CD4-positive, alpha-beta T cell (primary cell): ENCODE data around the gene ATP8B2. TPM values are rescaled to one million over a fixed set of nuclear protein-coding genes. Genes with fewer than 3 reads are reported as not detected.
A peak's percentile ranks its signal among the peaks of the same experiment; 100 is the strongest.
"Not testable (repeated sequence)": the region's sequence is repeated elsewhere in the genome, so short reads cannot be mapped to it uniquely, and the experiment has no call there.

Source experiments
- ATAC-seq: fragments of 200-7000 bp; cut with Tn5 transposase; one replicate; pipeline ENCODE4 v1.10.0; 2022; ENCODE audit warnings: mild to moderate bottlenecking; ENCODE audit not compliant: poor library complexity
- CTCF ChIA-PET: fragments of 350-600 bp; sonication (Branson Sonifier 250); formaldehyde crosslinking; loops from one replicate; lab custom pipeline; 2021; ENCODE audit warnings: antibody characterized with exemption, inconsistent platforms; lab: Charles Lee
- POLR2A ChIA-PET: fragments of 350-600 bp; sonication (Branson Sonifier 250); formaldehyde crosslinking; loops from one replicate; lab custom pipeline; 2021; ENCODE audit warnings: antibody characterized with exemption, inconsistent platforms; lab: Charles Lee
- DNase-seq, 14 experiments: peaks; one replicate each; pipeline ENCODE4 v3.0.0-alpha.2; 2013 to 2020; ENCODE audit warnings: mixed read lengths in 2 of 14
- H3K27ac ChIP-seq, 2 donors: one replicate each; pipeline versions ENCODE4 v1.5.1 to v1.7.0; 2013; ENCODE audit warnings: low read length in 2 of 2, low read depth in 1 of 2, mild to moderate bottlenecking in 1 of 2
- H3K27me3 ChIP-seq, 2 experiments: 1 replicate in 1 of 2; 2 replicates in 1 of 2; pipeline versions ENCODE4 v1.6.1 to v1.7.0; 2013; ENCODE audit warnings: low read length in 2 of 2, control low read depth in 1 of 2, mild to moderate bottlenecking in 1 of 2, moderate library complexity in 1 of 2; ENCODE audit not compliant: insufficient read depth in 2 of 2, control insufficient read depth in 1 of 2
- H3K36me3 ChIP-seq: one replicate; pipeline ENCODE4 v1.6.1; 2013; ENCODE audit warnings: low read length, control low read depth; ENCODE audit not compliant: insufficient read depth
- H3K4me1 ChIP-seq: one replicate; pipeline ENCODE4 v1.6.1; 2013; ENCODE audit warnings: low read length, control low read depth; ENCODE audit not compliant: insufficient read depth
- H3K4me3 ChIP-seq: one replicate; pipeline ENCODE4 v1.5.1; 2013; ENCODE audit warnings: mild to moderate bottlenecking, low read length, moderate library complexity
- H3K9me3 ChIP-seq, 2 experiments: 1 replicate in 1 of 2; 2 replicates in 1 of 2; pipeline versions ENCODE4 v1.6.1 to v1.7.0; 2013; ENCODE audit warnings: low read length in 2 of 2, mild to moderate bottlenecking in 2 of 2, control low read depth in 1 of 2, moderate library complexity in 1 of 2; ENCODE audit not compliant: control insufficient read depth in 1 of 2, insufficient read depth in 1 of 2
- H3K27ac Mint-ChIP-seq: one replicate; pipeline ENCODE4 v1.8.0; 2020; ENCODE audit warnings: mixed read lengths
- H3K27me3 Mint-ChIP-seq: one replicate; pipeline ENCODE4 v1.8.0; 2021; ENCODE audit warnings: mixed read lengths
- H3K36me3 Mint-ChIP-seq: one replicate; pipeline ENCODE4 v1.8.0; 2021; ENCODE audit warnings: low read depth, mixed read lengths
- H3K4me1 Mint-ChIP-seq: one replicate; pipeline ENCODE4 v1.8.0; 2021; ENCODE audit warnings: low read depth, mixed read lengths
- H3K4me3 Mint-ChIP-seq: one replicate; pipeline ENCODE4 v1.8.0; 2020; ENCODE audit warnings: mild to moderate bottlenecking, mixed read lengths
- H3K9me3 Mint-ChIP-seq: one replicate; pipeline ENCODE4 v1.8.0; 2020; ENCODE audit warnings: mixed read lengths
- CTCF ChIP-seq: fragments of 200-600 bp; IDR thresholded peaks from one replicate; pipeline ENCODE4 v1.8.0; 2022; ENCODE audit warnings: antibody characterized with exemption, mild to moderate bottlenecking
- intact Hi-C, 2 experiments: fragments of 100-400 bp; cut with DNase I in 1 of 2; cut with micrococcal nuclease in 1 of 2; formaldehyde crosslinking; loops; one replicate each; pipeline versions ENCODE4 v1.15.1 to v1.9.0; 2023 to 2025; cut with DNase I, micrococcal nuclease
- total RNA-seq, 174 experiments: library from RNA in 2 of 174; stranded (reverse) in 2 of 174; gene quantifications; one replicate each; pipeline ENCODE4 v1.2.3 and lab custom pipeline; 2021 to 2026

Gene ATP8B2
- total RNA-seq, 2 experiments from 2014 or later, result 72.7 to 80.7 TPM

- Mint-ChIP-seq H3K27ac (no peak overlapping the region), H3K27me3 (no peaks in the 10 kb centered on the region), H3K9me3 (no peaks in the 10 kb centered on the region), H3K36me3 (no peaks in the 10 kb centered on the region), H3K4me3 (no peak overlapping the region), H3K4me1 (no peaks in the 10 kb centered on the region)
- DNase-seq, result no peak
- ChIA-PET CTCF (no interaction called here), POLR2A (no interaction called here)
- no peak overlapping the region for H3K4me3 ChIP-seq
- TF ChIP-seq CTCF, result no peak
- no peaks in the 10 kb centered on the region for H3K36me3 ChIP-seq
- peaks cover 0 to 6% of the 10 kb centered on the region in 2 experiments for H3K9me3 ChIP-seq
- intact Hi-C loops, result no loop called here
- no peaks in the 10 kb centered on the region for H3K27me3 ChIP-seq
- ATAC-seq, result no peak
- H3K4me1 ChIP-seq, result no peaks in the 10 kb centered on the region
- H3K27ac ChIP-seq, result no peak overlapping the region
Measured at GRCh38 chr1:154301582-154301981, 23.7 kb upstream of the ATP8B2 start.

DNA sequence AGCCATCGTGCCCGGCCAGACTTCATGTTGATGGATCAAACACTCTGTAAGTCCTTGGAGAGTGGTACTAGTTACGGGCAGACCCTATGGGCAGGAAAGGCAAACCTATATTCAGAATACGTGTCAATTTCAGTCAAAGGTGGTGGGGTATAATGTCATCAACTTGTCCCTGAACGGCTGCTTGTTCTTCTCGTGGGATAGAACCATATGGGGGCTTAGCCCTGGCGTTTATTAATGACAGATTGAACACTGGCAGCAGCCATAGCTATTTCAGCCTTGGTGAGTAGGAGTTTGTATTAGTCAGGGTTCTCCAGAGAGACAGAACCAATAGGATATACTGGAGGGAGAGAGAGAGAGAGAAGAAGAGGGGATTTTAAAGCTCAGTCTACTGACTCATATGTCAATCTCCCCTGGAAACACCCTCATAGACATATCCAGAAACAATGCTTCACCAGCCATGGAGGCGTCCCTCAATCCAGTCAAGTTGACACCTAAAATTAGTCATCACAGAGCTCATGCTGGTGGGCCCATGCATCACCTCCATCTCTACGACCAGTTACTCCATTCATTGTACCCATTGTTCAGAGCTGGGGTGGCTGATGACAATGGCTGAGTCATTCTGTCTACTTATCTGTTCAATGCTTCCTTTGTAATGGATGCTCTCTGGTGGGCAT, 20.5 kb upstream of the ATP8B2 start:
- no peak for TF ChIP-seq CTCF
- Histone ChIP-seq H3K4me3 (no peak overlapping the region), H3K9me3 (peaks cover 0 to 5% of the 10 kb centered on the region in 2 experiments), H3K4me1 (no peaks in the 10 kb centered on the region), H3K27ac (no peak overlapping the region), H3K36me3 (no peaks in the 10 kb centered on the region), H3K27me3 (no peaks in the 10 kb centered on the region)
- Mint-ChIP-seq H3K27ac (no peak overlapping the region), H3K4me3 (no peak overlapping the region), H3K36me3 (no peaks in the 10 kb centered on the region), H3K4me1 (no peaks in the 10 kb centered on the region), H3K27me3 (no peaks in the 10 kb centered on the region), H3K9me3 (no peaks in the 10 kb centered on the region)
- ATAC-seq (no peak), DNase-seq (no peak)
- ChIA-PET POLR2A (no interaction called here), CTCF (no interaction called here)
- intact Hi-C loops, result loop anchor here in 1 of 2 experiments (2.0 kb wide), 1 partner anchor 16 kb away; no protein-coding TSS in a partner anchor

DNA sequence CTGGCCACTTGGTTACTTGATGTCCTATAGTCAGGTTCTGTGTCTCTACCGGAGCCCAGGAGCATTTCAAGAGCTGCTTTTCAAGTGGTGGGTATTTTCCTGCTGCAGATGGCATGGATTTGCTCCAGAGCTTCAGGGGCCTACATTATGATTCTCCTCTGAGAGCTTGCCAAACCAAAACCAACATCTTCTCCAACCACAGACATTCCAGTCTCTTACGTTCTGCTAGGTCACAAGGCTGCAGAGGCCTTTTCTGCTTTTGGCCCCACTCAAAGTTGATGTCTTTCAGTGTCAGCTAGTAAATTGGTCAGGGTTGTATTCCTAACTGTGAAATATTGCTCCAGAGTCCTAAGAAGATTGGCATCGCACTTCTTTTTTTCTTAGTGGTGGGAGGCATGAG, 19.2 kb upstream of the ATP8B2 start:
- H3K27ac ChIP-seq, result no peak overlapping the region
- H3K36me3 Mint-ChIP-seq, result no peaks in the 10 kb centered on the region
- intact Hi-C loops, result no loop called here
- no peaks in the 10 kb centered on the region for H3K36me3 ChIP-seq
- H3K9me3 Mint-ChIP-seq, result no peaks in the 10 kb centered on the region
- peaks cover 0 to 5% of the 10 kb centered on the region in 2 experiments for H3K9me3 ChIP-seq
- H3K4me1 Mint-ChIP-seq, result no peaks in the 10 kb centered on the region
- DNase-seq, result no peak
- H3K4me3 ChIP-seq, result no peak overlapping the region
- H3K4me1 ChIP-seq, result no peaks in the 10 kb centered on the region
- ATAC-seq, result no peak
- no peak overlapping the region for H3K27ac Mint-ChIP-seq
- no peaks in the 10 kb centered on the region for H3K27me3 ChIP-seq
- TF ChIP-seq CTCF, result no peak
- no peak overlapping the region for H3K4me3 Mint-ChIP-seq
- H3K27me3 Mint-ChIP-seq, result no peaks in the 10 kb centered on the region
- ChIA-PET CTCF (no interaction called here), POLR2A (no interaction called here)

GRCh38 chr1:154307670-154308270, 17.6 kb upstream of the ATP8B2 start:
- H3K27ac ChIP-seq, intact Hi-C loops, H3K4me3 Mint-ChIP-seq, POLR2A ChIA-PET, ATAC-seq, H3K4me3 ChIP-seq, H3K36me3 ChIP-seq, H3K4me1 ChIP-seq, H3K27ac Mint-ChIP-seq, H3K9me3 Mint-ChIP-seq, H3K36me3 Mint-ChIP-seq, H3K9me3 ChIP-seq, H3K27me3 ChIP-seq, H3K27me3 Mint-ChIP-seq, H3K4me1 Mint-ChIP-seq: not testable (repeated sequence)
- CTCF ChIA-PET, result interaction anchor here (1.0 kb wide), 1 partner anchor 28 kb away, joined by 3 read pairs; no protein-coding TSS in a partner anchor
- peak in 1 of 14 experiments; percentile 13 for DNase-seq

- DNase-seq, POLR2A ChIA-PET, H3K36me3 Mint-ChIP-seq, H3K27ac Mint-ChIP-seq, H3K4me3 ChIP-seq, H3K4me1 Mint-ChIP-seq, H3K9me3 Mint-ChIP-seq, H3K27me3 ChIP-seq, intact Hi-C loops, H3K36me3 ChIP-seq, H3K27me3 Mint-ChIP-seq, CTCF ChIA-PET, H3K4me1 ChIP-seq, H3K27ac ChIP-seq, ATAC-seq, H3K9me3 ChIP-seq, H3K4me3 Mint-ChIP-seq: not testable (repeated sequence)
Measured at GRCh38 chr1:154309136-154309535, 16.2 kb upstream of the ATP8B2 start.
